K562 (cell line): Measurements from ENCODE around the gene EIPR1. TPM values are rescaled to one million over a fixed set of nuclear protein-coding genes. Genes with fewer than 3 reads are reported as not detected.

Source experiments
- ATAC-seq: fragments of 200-7000 bp; cut with Tn5 transposase; 3 replicates; pipeline ENCODE4 v1.9.1; 2020; ENCODE audit warnings: moderate library complexity
- BruUV-seq: library from RNA; stranded (reverse); fragments of 400-500 nt; replicated peaks from 2 replicates; lab custom pipeline; 2021; lab: Mats Ljungman, UMichigan
- CTCF ChIA-PET: fragments of 300-600 bp; formaldehyde crosslinking; extraction: SDS; loops from one replicate; lab custom pipeline; 2021; ENCODE audit warnings: low intra/inter-chr PET ratio; lab: Yijun Ruan, JAX
- POLR2A ChIA-PET: fragments of 300-600, 350-650 bp; sonication (Branson Sonifier 250); formaldehyde crosslinking; extraction: SDS; loops from one replicate; lab custom pipeline; 2021; ENCODE audit warnings: antibody characterized with exemption, inconsistent platforms; lab: Yijun Ruan, JAX
- DNase-seq, 4 experiments: peaks; one replicate each; pipeline versions ENCODE4 v3.0.0 to v3.0.0-alpha.2; 2011 to 2018; ENCODE audit warnings: low spot score in 3 of 4, mixed read lengths in 3 of 4; ENCODE audit errors: extremely low read depth in 1 of 4
- FAIRE-seq: peaks from 2 replicates; lab custom pipeline; 2011; peaks lifted over from hg19 to GRCh38; lab: Jason Lieb, UNC
- H2AFZ ChIP-seq: 2 replicates; pipeline ENCODE4 v1.6.0; 2011; ENCODE audit warnings: low read depth, low read length, control low read depth, inconsistent platforms
- H3K27ac ChIP-seq: fragments of 200-600 bp; 3 replicates; pipeline ENCODE4 v1.8.0; 2011; ENCODE audit warnings: low read depth, mild to moderate bottlenecking, control low read depth, inconsistent platforms, low read length, moderate library complexity, mixed read lengths; ENCODE audit errors: extremely low read depth
- H3K27me3 ChIP-seq, 2 experiments: fragments of 300-600 bp in 1 of 2; 2 replicates in 1 of 2; 3 replicates in 1 of 2; pipeline versions ENCODE4 v1.6.0 to v1.8.0; 2011; ENCODE audit warnings: inconsistent platforms in 2 of 2, low read length in 2 of 2, mild to moderate bottlenecking in 1 of 2, mixed read lengths in 1 of 2, moderate library complexity in 1 of 2; ENCODE audit not compliant: control insufficient read depth in 2 of 2, insufficient read depth in 2 of 2
- H3K36me3 ChIP-seq: fragments of 300-600 bp; 3 replicates; pipeline ENCODE4 v1.8.0; 2011; ENCODE audit warnings: mild to moderate bottlenecking, low read length, inconsistent platforms; ENCODE audit not compliant: control insufficient read depth, insufficient read depth
- H3K4me1 ChIP-seq, 2 experiments: fragments of 200-600 bp in 1 of 2; replicated peaks in 1 of 2; 2 replicates in 1 of 2; 3 replicates in 1 of 2; pipeline versions ENCODE4 v1.5.1 to v1.8.0; 2011; ENCODE audit warnings: inconsistent platforms in 2 of 2, low read length in 2 of 2, mild to moderate bottlenecking in 1 of 2, mixed read lengths in 1 of 2, moderate library complexity in 1 of 2; ENCODE audit not compliant: control insufficient read depth in 2 of 2, insufficient read depth in 2 of 2
- H3K4me2 ChIP-seq: 2 replicates; pipeline ENCODE4 v1.6.1; 2011; ENCODE audit warnings: low read length, control low read depth, inconsistent platforms, mixed read lengths; ENCODE audit not compliant: insufficient read depth
- H3K4me3 ChIP-seq: fragments of 200-600 bp; sonication (generic), shearing (Covaris generic); 2 replicates; pipeline ENCODE4 v1.5.1; 2016; ENCODE audit warnings: control low read depth, inconsistent platforms
- H3K79me2 ChIP-seq: fragments of 200-600 bp; 3 replicates; pipeline ENCODE4 v1.8.0; 2011; ENCODE audit warnings: low read length, inconsistent platforms; ENCODE audit not compliant: control insufficient read depth, insufficient read depth
- H3K9ac ChIP-seq, 2 experiments: 2 replicates each; pipeline versions ENCODE4 v1.6.0 to v1.6.1; 2011; ENCODE audit warnings: low read depth in 2 of 2, low read length in 2 of 2, control low read depth in 1 of 2, inconsistent platforms in 1 of 2, mild to moderate bottlenecking in 1 of 2, mixed read lengths in 1 of 2; ENCODE audit not compliant: insufficient read depth in 1 of 2
- H3K9me1 ChIP-seq: one replicate; pipeline ENCODE4 v1.6.0; 2011; ENCODE audit warnings: inconsistent platforms, mild to moderate bottlenecking, low read length, moderate library complexity; ENCODE audit not compliant: control insufficient read depth, insufficient read depth
- H3K9me3 ChIP-seq: replicated peaks from 2 replicates; pipeline ENCODE4 v1.5.1; 2011; ENCODE audit warnings: low read depth, low read length, inconsistent platforms; ENCODE audit not compliant: control insufficient read depth, insufficient read depth
- H4K20me1 ChIP-seq: replicated peaks from 2 replicates; pipeline ENCODE4 v1.6.1; 2011; ENCODE audit warnings: low read length, inconsistent platforms, mixed read lengths; ENCODE audit not compliant: control insufficient read depth, insufficient read depth
- ATF4 ChIP-seq: fragments of 450-650 bp; formaldehyde crosslinking; IDR thresholded peaks from 2 replicates; pipeline ENCODE4 v1.4.0; 2022; ENCODE audit warnings: mild to moderate bottlenecking, moderate library complexity
- CBFB ChIP-seq: sonication (generic); formaldehyde crosslinking; IDR thresholded peaks from 2 replicates; pipeline ENCODE4 v1.4.0; 2020; ENCODE audit warnings: mild to moderate bottlenecking, missing genetic modification reagents
- CEBPB ChIP-seq: fragments of 450-650 bp; IDR thresholded peaks from 2 replicates; pipeline ENCODE4 v1.6.1; 2016; ENCODE audit warnings: missing genetic modification characterization, missing compliant biosample characterization
- COPS2 ChIP-seq: fragments of 450-650 bp; conservative IDR thresholded peaks from 2 replicates; pipeline ENCODE4 v1.6.1; 2016; ENCODE audit warnings: mild to moderate bottlenecking, moderate library complexity
- CREM ChIP-seq: IDR thresholded peaks from 2 replicates; pipeline ENCODE4 v1.6.1; 2014; ENCODE audit warnings: antibody characterized with exemption, low read depth
- KAT7 ChIP-seq: sonication (generic); formaldehyde crosslinking; IDR thresholded peaks from 2 replicates; pipeline ENCODE4 v1.8.0; 2022; ENCODE audit warnings: missing genetic modification reagents, mild to moderate bottlenecking, borderline replicate concordance
- PCBP2 ChIP-seq: fragments of 200-400 bp; formaldehyde crosslinking; IDR thresholded peaks from 2 replicates; pipeline ENCODE4 v1.6.1; 2018; ENCODE audit warnings: low read length, low read depth, mild to moderate bottlenecking, moderate library complexity; ENCODE audit not compliant: poor library complexity, severe bottlenecking
- PTTG1 ChIP-seq: fragments of 450-650 bp; IDR thresholded peaks from 2 replicates; pipeline ENCODE4 v1.6.1; 2016; ENCODE audit warnings: low read depth, mild to moderate bottlenecking, missing genetic modification characterization, missing compliant biosample characterization
- ZNF507 ChIP-seq: conservative IDR thresholded peaks from 2 replicates; pipeline ENCODE4 v1.6.1; 2017; ENCODE audit warnings: missing genetic modification characterization, missing compliant biosample characterization
- WGBS: fragments of 100-300 bp; shearing (Covaris generic); methylation state at CpG from one replicate; pipeline ENCODE4 v1.1.6; 2016; ENCODE audit warnings: low coverage, mixed read lengths; ENCODE audit not compliant: insufficient coverage; ENCODE audit errors: missing lambda C conversion rate; 5-methylcytosine and 5-hydroxymethylcytosine counted together
- in situ Hi-C: fragments of 300-500 bp; cut with MboI; formaldehyde crosslinking; loops from 4 replicates; pipeline ENCODE4 v1.15.0; 2018; ENCODE audit warnings: inconsistent platforms, mixed read lengths
- intact Hi-C: fragments of 100-400 bp; cut with micrococcal nuclease; formaldehyde crosslinking; loops from 2 replicates; pipeline ENCODE4 v1.14.2; 2022
- polyA plus RNA-seq, 8 experiments: library from polyadenylated mRNA; depleted of rRNA in 4 of 8; stranded (reverse) in 5 of 8; unstranded in 3 of 8; fragments of >200 nt; fragmentation: Nextera tagmentation in 2 of 8; fragmentation: Illumina TruSeq in 1 of 8; extraction: Ambion mirVana in 2 of 8; extraction: Trizol in 1 of 8; gene quantifications; 2 replicates each; pipeline versions ENCODE4 v1.2.1 to v1.2.3, GENCODE V29; 2011 to 2014; ENCODE audit warnings: inconsistent platforms in 1 of 8, missing spikeins in 1 of 8
- total RNA-seq, 7 experiments: library from RNA; depleted of rRNA in 6 of 7; stranded (reverse); fragments of >200 nt in 6 of 7; fragmentation: Illumina TruSeq in 2 of 7; extraction: Trizol in 2 of 7; gene quantifications; 2 replicates each; pipeline versions ENCODE4 v1.2.1 to v1.2.3, GENCODE V29; 2011 to 2021; ENCODE audit warnings: low replicate concordance in 1 of 7
- TF ChIP-seq, protein P1 (sequence below): sonication (generic); formaldehyde crosslinking; IDR thresholded peaks from 2 replicates; pipeline ENCODE4 v1.4.0; 2020; ENCODE audit warnings: mild to moderate bottlenecking, missing genetic modification reagents
- TF ChIP-seq, protein P2 (sequence below): fragments of 200-800 bp; sonication (Bioruptor generic); IDR thresholded peaks from 2 replicates; pipeline ENCODE4 v1.6.1; 2016; ENCODE audit warnings: missing genetic modification characterization, missing compliant biosample characterization

EIPR1 gene
- total and polyA plus RNA-seq, 9 of the 15 experiments (the other 6 are each of a cell fraction or from before 2014, with no cell fraction given): 19.9 to 54.4 (median 35.9) TPM

DNA sequence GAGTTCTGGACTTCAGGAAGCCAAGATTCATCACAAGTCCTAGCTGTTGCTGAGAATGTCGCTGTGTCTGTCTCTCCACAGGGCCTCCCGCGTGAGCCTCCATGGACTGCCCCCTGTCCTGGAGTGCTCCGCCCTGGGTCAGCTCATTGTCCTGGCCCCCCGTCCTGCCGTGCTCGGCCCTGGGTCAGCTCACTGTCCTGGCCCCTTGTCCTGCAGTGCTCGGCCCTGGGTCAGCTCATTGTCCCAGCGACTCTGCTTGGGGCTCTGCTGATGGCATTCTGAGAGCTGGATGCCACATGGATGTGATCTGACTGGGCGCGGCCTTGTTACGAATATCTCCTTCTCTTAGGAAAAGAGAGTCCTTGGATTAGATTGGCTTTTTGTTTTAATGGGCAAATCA is 78.5 kb downstream of the EIPR1 start:
- H3K9me1 ChIP-seq: no peaks in the 10 kb centered on the region
- FAIRE-seq (no peak), ATAC-seq (no peak), DNase-seq (no peak)
- H3K4me3 ChIP-seq: no peak overlapping the region
- POLR2A ChIA-PET: interaction anchor here (1.0 kb wide), 1 partner anchor 78 kb away, joined by 3 read pairs; the partner anchor contains the start of gene EIPR1
- H3K27ac ChIP-seq: no peak overlapping the region
- no TSS peak for BruUV-seq
- intact Hi-C loops (no loop called here), in situ Hi-C loops (no loop called here)
- no peaks in the 10 kb centered on the region for H3K27me3 ChIP-seq
- no peak overlapping the region for H3K9ac ChIP-seq
- no peak overlapping the region for H2AFZ ChIP-seq
- TF ChIP-seq KAT7 (CRISPR knock-in tag) (no peak), PCBP2 (no peak), COPS2 (no peak), ATF4 (CRISPR knock-in tag) (no peak), ZNF507 (tag) (no peak), CEBPB (no peak), CBFB (CRISPR knock-in tag) (no peak), CREM (no peak), PTTG1 (tag) (no peak)
- TF ChIP-seq, protein P1, sequence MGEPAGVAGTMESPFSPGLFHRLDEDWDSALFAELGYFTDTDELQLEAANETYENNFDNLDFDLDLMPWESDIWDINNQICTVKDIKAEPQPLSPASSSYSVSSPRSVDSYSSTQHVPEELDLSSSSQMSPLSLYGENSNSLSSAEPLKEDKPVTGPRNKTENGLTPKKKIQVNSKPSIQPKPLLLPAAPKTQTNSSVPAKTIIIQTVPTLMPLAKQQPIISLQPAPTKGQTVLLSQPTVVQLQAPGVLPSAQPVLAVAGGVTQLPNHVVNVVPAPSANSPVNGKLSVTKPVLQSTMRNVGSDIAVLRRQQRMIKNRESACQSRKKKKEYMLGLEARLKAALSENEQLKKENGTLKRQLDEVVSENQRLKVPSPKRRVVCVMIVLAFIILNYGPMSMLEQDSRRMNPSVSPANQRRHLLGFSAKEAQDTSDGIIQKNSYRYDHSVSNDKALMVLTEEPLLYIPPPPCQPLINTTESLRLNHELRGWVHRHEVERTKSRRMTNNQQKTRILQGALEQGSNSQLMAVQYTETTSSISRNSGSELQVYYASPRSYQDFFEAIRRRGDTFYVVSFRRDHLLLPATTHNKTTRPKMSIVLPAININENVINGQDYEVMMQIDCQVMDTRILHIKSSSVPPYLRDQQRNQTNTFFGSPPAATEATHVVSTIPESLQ (CRISPR knock-in tag): no peak
- TF ChIP-seq, protein P2, sequence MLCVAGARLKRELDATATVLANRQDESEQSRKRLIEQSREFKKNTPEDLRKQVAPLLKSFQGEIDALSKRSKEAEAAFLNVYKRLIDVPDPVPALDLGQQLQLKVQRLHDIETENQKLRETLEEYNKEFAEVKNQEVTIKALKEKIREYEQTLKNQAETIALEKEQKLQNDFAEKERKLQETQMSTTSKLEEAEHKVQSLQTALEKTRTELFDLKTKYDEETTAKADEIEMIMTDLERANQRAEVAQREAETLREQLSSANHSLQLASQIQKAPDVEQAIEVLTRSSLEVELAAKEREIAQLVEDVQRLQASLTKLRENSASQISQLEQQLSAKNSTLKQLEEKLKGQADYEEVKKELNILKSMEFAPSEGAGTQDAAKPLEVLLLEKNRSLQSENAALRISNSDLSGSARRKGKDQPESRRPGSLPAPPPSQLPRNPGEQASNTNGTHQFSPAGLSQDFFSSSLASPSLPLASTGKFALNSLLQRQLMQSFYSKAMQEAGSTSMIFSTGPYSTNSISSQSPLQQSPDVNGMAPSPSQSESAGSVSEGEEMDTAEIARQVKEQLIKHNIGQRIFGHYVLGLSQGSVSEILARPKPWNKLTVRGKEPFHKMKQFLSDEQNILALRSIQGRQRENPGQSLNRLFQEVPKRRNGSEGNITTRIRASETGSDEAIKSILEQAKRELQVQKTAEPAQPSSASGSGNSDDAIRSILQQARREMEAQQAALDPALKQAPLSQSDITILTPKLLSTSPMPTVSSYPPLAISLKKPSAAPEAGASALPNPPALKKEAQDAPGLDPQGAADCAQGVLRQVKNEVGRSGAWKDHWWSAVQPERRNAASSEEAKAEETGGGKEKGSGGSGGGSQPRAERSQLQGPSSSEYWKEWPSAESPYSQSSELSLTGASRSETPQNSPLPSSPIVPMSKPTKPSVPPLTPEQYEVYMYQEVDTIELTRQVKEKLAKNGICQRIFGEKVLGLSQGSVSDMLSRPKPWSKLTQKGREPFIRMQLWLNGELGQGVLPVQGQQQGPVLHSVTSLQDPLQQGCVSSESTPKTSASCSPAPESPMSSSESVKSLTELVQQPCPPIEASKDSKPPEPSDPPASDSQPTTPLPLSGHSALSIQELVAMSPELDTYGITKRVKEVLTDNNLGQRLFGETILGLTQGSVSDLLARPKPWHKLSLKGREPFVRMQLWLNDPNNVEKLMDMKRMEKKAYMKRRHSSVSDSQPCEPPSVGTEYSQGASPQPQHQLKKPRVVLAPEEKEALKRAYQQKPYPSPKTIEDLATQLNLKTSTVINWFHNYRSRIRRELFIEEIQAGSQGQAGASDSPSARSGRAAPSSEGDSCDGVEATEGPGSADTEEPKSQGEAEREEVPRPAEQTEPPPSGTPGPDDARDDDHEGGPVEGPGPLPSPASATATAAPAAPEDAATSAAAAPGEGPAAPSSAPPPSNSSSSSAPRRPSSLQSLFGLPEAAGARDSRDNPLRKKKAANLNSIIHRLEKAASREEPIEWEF (CRISPR knock-in tag): no peak
- CTCF ChIA-PET: no interaction called here
- 87% methylated on average over 10 of the region's 12 CpGs for WGBS
- H3K79me2 ChIP-seq: no peaks in the 10 kb centered on the region
- peaks cover 15% of the 10 kb centered on the region; the same call in 2 of the 3 replicates for H3K36me3 ChIP-seq
- H3K9me3 ChIP-seq: no peaks in the 10 kb centered on the region
- H4K20me1 ChIP-seq: peaks cover 10% of the 10 kb centered on the region
- H3K4me2 ChIP-seq: no peak overlapping the region
- H3K4me1 ChIP-seq: peaks cover 0 to 21% of the 10 kb centered on the region in 2 experiments; a peak in 2 of 5 replicates
